Natural killer cell (primary cell): ENCODE results near the gene TANGO6. TPM values are rescaled to one million over a fixed set of nuclear protein-coding genes. Genes with fewer than 3 reads are reported as not detected.

Experiments
- ATAC-seq, 3 donors: fragments of 150-1000 bp in 2 of 3; fragments of 200-7000 bp in 1 of 3; cut with Tn5 transposase; 1 replicate in 1 of 3; 2 replicates in 2 of 3; pipeline ENCODE4 v1.10.0; 2021; ENCODE audit warnings: mild to moderate bottlenecking in 2 of 3, moderate library complexity in 2 of 3
- DNase-seq, 2 donors: peaks; one replicate each; pipeline versions ENCODE4 v3.0.0 to v3.0.0-alpha.2; 2013 to 2021; ENCODE audit warnings: mixed read lengths in 1 of 2
- H3K27ac ChIP-seq: one replicate; pipeline ENCODE4 v1.5.1; 2013; ENCODE audit warnings: mild to moderate bottlenecking, low read length
- H3K27me3 ChIP-seq: one replicate; pipeline ENCODE4 v1.6.1; 2013; ENCODE audit warnings: low read length; ENCODE audit not compliant: control insufficient read depth, insufficient read depth
- H3K36me3 ChIP-seq: one replicate; pipeline ENCODE4 v1.6.1; 2013; ENCODE audit warnings: low read length; ENCODE audit not compliant: control insufficient read depth, insufficient read depth
- H3K4me1 ChIP-seq: one replicate; pipeline ENCODE4 v1.6.1; 2013; ENCODE audit warnings: low read length; ENCODE audit not compliant: control insufficient read depth, insufficient read depth
- H3K4me3 ChIP-seq: one replicate; pipeline ENCODE4 v1.5.1; 2013; ENCODE audit warnings: low read length
- H3K9me3 ChIP-seq: one replicate; pipeline ENCODE4 v1.6.1; 2013; ENCODE audit warnings: low read length; ENCODE audit not compliant: control insufficient read depth, insufficient read depth
- H3K27ac Mint-ChIP-seq, 2 donors: one replicate each; pipeline ENCODE4 v1.8.0; 2022; ENCODE audit warnings: mild to moderate bottlenecking in 2 of 2, mixed read lengths in 2 of 2, moderate library complexity in 1 of 2
- H3K27me3 Mint-ChIP-seq, 2 donors: one replicate each; pipeline ENCODE4 v1.8.0; 2022; ENCODE audit warnings: low read depth in 2 of 2, mixed read lengths in 2 of 2
- H3K36me3 Mint-ChIP-seq: one replicate; pipeline ENCODE4 v1.8.0; 2022; ENCODE audit warnings: mixed read lengths
- H3K4me1 Mint-ChIP-seq, 2 donors: one replicate each; pipeline ENCODE4 v1.8.0; 2022; ENCODE audit warnings: mixed read lengths in 2 of 2
- H3K4me3 Mint-ChIP-seq: one replicate; pipeline ENCODE4 v1.8.0; 2022; ENCODE audit warnings: mild to moderate bottlenecking, moderate library complexity, mixed read lengths
- H3K9me3 Mint-ChIP-seq, 2 donors: one replicate each; pipeline ENCODE4 v1.8.0; 2022; ENCODE audit warnings: mixed read lengths in 2 of 2
- WGBS: methylation state at CpG from one replicate; pipeline ENCODE4 v1.1.7; 2013; ENCODE audit warnings: missing lambda C conversion rate; ENCODE audit not compliant: insufficient coverage; 5-methylcytosine and 5-hydroxymethylcytosine counted together
- intact Hi-C: fragments of 100-400 bp; cut with micrococcal nuclease; formaldehyde crosslinking; loops from one replicate; pipeline ENCODE4 v1.14.2; 2022
- total RNA-seq, 4 donors: library from RNA; stranded (reverse); fragments of 120-200 nt in 1 of 4; gene quantifications; one replicate each; pipeline versions ENCODE4 v1.2.3 to v1.2.4, GENCODE V29; 2013 to 2022
- TF ChIP-seq, protein P1 (sequence below): fragments of 200-600 bp; IDR thresholded peaks from one replicate; pipeline ENCODE4 v1.8.0; 2022; ENCODE audit warnings: antibody characterized with exemption

Gene TANGO6
- total RNA-seq, 3 donors from 2014 or later (not counting 1 experiment from before 2014, with no cell fraction given), result 21.2 to 27.3 (median 23.9) TPM

GRCh38 chr16:69088684-69089083, 245.4 kb downstream of the TANGO6 start:
- no peak overlapping the region for H3K27ac ChIP-seq
- ATAC-seq (no peak), DNase-seq (no peak)
- intact Hi-C loops, result no loop called here
- no peak overlapping the region for H3K4me3 Mint-ChIP-seq
- no peak overlapping the region for H3K4me3 ChIP-seq
- peak overlapping the region in 1 of 2 donors; percentile 38 for H3K27ac Mint-ChIP-seq
- no peaks in the 10 kb centered on the region for H3K9me3 Mint-ChIP-seq
- H3K4me1 ChIP-seq, result no peaks in the 10 kb centered on the region
- no peaks in the 10 kb centered on the region for H3K4me1 Mint-ChIP-seq
- 77% methylated on average over 4 of the region's 4 CpGs for WGBS
- H3K36me3 Mint-ChIP-seq, result no peaks in the 10 kb centered on the region
- TF ChIP-seq, protein P1, sequence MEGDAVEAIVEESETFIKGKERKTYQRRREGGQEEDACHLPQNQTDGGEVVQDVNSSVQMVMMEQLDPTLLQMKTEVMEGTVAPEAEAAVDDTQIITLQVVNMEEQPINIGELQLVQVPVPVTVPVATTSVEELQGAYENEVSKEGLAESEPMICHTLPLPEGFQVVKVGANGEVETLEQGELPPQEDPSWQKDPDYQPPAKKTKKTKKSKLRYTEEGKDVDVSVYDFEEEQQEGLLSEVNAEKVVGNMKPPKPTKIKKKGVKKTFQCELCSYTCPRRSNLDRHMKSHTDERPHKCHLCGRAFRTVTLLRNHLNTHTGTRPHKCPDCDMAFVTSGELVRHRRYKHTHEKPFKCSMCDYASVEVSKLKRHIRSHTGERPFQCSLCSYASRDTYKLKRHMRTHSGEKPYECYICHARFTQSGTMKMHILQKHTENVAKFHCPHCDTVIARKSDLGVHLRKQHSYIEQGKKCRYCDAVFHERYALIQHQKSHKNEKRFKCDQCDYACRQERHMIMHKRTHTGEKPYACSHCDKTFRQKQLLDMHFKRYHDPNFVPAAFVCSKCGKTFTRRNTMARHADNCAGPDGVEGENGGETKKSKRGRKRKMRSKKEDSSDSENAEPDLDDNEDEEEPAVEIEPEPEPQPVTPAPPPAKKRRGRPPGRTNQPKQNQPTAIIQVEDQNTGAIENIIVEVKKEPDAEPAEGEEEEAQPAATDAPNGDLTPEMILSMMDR, result no peak
- no peaks in the 10 kb centered on the region for H3K9me3 ChIP-seq
- H3K27me3 ChIP-seq, result no peaks in the 10 kb centered on the region
- H3K27me3 Mint-ChIP-seq, result no peaks in the 10 kb centered on the region
- peaks cover 1% of the 10 kb centered on the region for H3K36me3 ChIP-seq

DNA sequence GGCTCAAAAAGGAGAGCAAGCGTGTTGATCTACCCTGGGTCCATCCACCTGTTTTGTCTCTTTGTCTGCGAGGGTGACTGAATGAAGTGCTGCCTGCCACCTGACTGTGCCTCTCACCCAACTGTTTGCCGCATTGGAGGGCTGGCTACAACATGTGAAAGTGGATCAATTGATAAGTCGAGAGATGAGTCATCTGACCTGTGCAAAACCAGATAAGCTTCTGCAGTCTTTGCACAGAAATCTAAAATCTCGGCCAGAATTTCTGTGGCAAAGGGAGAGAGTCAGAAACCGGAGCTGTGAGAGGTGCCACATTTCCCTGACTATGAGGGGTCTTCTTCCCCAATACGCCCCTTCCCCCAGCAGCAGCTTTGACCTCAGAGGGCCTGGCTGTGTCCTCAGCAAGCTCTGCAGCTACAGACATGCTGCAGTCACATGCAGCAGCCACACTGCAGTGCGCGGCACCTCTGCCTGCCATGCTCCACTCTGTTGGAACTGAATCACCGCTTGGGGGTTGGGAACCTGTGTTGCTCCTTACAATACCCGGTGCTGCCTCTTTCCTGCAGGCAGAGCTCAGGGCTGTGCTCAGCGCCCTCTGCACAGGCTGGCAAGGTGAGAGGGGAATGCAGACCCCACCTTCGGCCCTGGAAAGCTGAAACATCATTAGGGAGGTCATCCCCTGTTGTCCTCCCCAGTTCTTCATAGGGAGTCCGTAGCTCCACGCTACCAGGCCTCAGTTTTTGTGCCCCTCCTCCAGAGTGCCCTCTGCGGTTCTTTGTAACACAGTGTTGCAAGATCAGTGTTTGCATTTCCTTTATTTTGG, 246.0 kb downstream of the TANGO6 start:
- no peaks in the 10 kb centered on the region for H3K27me3 Mint-ChIP-seq
- DNase-seq (no peak), ATAC-seq (no peak)
- Histone ChIP-seq H3K27me3 (no peaks in the 10 kb centered on the region), H3K4me3 (no peak overlapping the region), H3K9me3 (no peaks in the 10 kb centered on the region), H3K4me1 (no peaks in the 10 kb centered on the region), H3K36me3 (no peaks in the 10 kb centered on the region), H3K27ac (no peak overlapping the region)
- H3K4me1 Mint-ChIP-seq, result no peaks in the 10 kb centered on the region
- no peaks in the 10 kb centered on the region for H3K36me3 Mint-ChIP-seq
- no peaks in the 10 kb centered on the region for H3K9me3 Mint-ChIP-seq
- 67% methylated on average over 16 of the region's 16 CpGs for WGBS
- intact Hi-C loops, result no loop called here
- no peak overlapping the region for H3K4me3 Mint-ChIP-seq
- TF ChIP-seq, protein P1, result no peak
- peak overlapping the region in 1 of 2 donors; percentile 38 for H3K27ac Mint-ChIP-seq

DNA sequence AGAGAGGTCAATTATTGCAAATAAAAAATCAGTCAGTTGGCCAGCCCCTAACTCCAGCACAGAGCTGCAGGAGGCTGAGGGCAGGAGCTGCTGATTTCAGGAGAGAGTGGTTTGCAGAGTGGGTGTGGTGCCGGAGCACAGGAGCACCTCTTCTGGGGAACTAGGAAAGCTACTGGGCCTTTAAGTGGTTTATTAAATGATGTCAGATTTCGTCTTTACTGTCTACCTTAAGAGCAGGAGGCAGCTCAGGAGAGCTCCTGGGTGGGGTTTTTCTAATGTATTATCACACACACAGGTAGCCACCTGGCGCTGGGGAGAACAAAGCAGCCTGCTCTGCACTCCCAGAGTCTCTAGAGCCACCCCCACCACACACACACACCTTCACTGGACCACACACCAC, 250.6 kb downstream of the TANGO6 start:
- H3K4me3 Mint-ChIP-seq, result no peak overlapping the region
- Histone ChIP-seq H3K27me3 (no peaks in the 10 kb centered on the region), H3K27ac (no peak overlapping the region), H3K9me3 (no peaks in the 10 kb centered on the region), H3K4me3 (no peak overlapping the region), H3K36me3 (no peaks in the 10 kb centered on the region), H3K4me1 (no peaks in the 10 kb centered on the region)
- 89% methylated on average over 2 of the region's 3 CpGs for WGBS
- DNase-seq (no peak), ATAC-seq (no peak)
- TF ChIP-seq, protein P1, result no peak
- no peaks in the 10 kb centered on the region for H3K9me3 Mint-ChIP-seq
- H3K36me3 Mint-ChIP-seq, result no peaks in the 10 kb centered on the region
- intact Hi-C loops, result no loop called here
- H3K27ac Mint-ChIP-seq, result no peak overlapping the region
- no peaks in the 10 kb centered on the region for H3K4me1 Mint-ChIP-seq
- H3K27me3 Mint-ChIP-seq, result no peaks in the 10 kb centered on the region

GRCh38 chr16:69094501-69094900, 251.2 kb downstream of the TANGO6 start:
- TF ChIP-seq, protein P1, result no peak
- Mint-ChIP-seq H3K4me3 (no peak overlapping the region), H3K4me1 (no peaks in the 10 kb centered on the region), H3K27me3 (no peaks in the 10 kb centered on the region), H3K36me3 (no peaks in the 10 kb centered on the region), H3K9me3 (no peaks in the 10 kb centered on the region), H3K27ac (no peak overlapping the region)
- no peaks in the 10 kb centered on the region for H3K27me3 ChIP-seq
- no peaks in the 10 kb centered on the region for H3K36me3 ChIP-seq
- no peak overlapping the region for H3K27ac ChIP-seq
- H3K4me1 ChIP-seq, result no peaks in the 10 kb centered on the region
- H3K9me3 ChIP-seq, result no peaks in the 10 kb centered on the region
- WGBS, result 64% methylated on average over 5 of the region's 5 CpGs
- intact Hi-C loops, result no loop called here
- no peak overlapping the region for H3K4me3 ChIP-seq
- DNase-seq (no peak), ATAC-seq (no peak)
